IPS-11a (cell line): ENCODE measurements around the gene ODC1.
"Not testable (repeated sequence)": the region's sequence is repeated elsewhere in the genome, so short reads cannot be mapped to it uniquely, and the experiment has no call there.

ENCODE experiments used
- H3K4me3 ChIP-seq: one replicate; pipeline ENCODE4 v1.5.1; 2013; ENCODE audit warnings: low read depth, low read length, control low read depth

ODC1 gene

DNA sequence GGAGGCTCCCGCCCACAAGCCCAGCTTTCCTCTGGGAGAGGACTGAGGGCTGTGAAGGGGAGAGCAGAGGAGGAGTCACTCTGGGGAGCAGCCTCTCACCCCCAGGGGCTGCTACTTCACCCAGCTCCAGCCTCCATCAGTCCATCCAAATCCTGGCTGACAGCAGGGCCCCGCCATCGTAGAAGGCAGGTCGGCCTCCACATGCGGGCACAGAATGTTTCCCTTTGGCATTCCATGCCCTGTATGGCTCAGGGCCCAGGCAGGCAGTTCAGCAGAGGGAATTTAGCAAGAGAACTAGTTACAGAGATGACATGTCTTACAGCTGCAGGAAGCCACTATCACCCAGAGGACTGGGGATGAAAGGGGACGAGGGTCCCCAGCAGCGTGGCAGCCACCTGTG, 6.4 kb upstream of the ODC1 start:
- no peak overlapping the region for H3K4me3 ChIP-seq

- H3K4me3 ChIP-seq, result no peak overlapping the region
Measured at GRCh38 chr2:10453905-10454298, 5.8 kb upstream of the ODC1 start.

GRCh38 chr2:10452956-10453904, 5.1 kb upstream of the ODC1 start:
- H3K4me3 ChIP-seq, result no peak overlapping the region

GRCh38 chr2:10452312-10452711, 4.2 kb upstream of the ODC1 start:
- H3K4me3 ChIP-seq, result no peak overlapping the region

DNA sequence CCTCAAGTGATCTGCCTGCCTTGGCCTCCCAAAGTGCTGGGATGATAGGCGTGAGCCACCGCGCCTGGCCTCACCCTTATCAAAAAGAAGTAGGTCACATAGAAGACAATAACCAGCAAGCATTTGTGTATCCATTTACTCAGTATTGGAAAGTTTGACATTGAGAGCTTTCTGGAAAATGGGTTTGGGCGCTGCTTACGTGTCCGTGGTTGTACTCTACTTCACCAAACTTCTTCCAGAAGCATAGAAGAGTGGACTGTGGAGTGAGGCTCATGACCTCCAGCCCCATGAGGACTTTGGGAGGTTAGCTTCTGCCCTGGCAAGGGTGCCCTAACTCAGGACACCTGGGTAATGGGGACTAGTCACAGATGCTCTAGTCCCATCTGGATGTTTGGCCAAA, 3.7 kb upstream of the ODC1 start:
- H3K4me3 ChIP-seq, result no peak overlapping the region

DNA sequence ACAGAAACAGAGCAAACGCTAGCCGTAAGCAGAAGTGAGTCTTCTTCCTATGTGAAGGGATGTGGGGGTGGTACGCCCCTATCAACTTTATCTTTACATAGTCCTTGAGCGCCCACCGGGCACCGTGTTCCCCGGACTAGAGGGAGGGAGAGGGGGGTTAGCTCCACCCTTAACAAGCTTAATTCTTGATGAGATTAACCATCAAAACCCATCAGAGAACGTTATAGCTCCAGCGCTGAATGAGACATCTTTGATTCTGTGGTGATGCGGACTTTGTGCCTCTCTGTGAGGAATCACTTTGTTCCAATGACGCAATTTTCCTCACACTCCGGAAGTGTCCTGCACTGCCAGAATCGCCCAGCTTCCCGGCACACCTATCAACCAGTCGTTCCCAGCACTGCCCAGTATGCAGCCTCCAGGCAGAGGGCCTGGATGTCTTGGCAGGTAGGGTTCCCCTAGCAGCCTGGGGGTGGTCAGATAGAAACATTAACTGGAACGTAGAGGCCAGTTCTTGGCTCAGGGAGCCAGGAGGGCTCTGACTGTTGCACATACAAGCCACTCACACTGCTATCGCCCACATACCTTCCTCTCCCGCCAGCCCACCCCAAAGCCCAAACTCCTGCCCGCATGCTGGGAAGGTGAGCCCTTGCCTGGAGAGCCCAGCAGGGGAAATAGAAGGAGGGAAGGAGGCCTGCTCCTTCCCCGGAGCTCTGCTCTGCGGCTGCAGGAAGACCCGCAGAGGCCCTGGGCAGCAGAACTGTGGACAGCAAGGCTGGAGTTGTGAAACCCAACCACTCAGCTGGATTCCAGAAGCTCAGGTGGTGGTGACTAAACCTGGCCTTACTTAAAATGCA, 1.9 kb upstream of the ODC1 start:
- H3K4me3 ChIP-seq, result no peak overlapping the region

GRCh38 chr2:10449486-10449831, 1.3 kb upstream of the ODC1 start:
- no peak overlapping the region for H3K4me3 ChIP-seq

DNA sequence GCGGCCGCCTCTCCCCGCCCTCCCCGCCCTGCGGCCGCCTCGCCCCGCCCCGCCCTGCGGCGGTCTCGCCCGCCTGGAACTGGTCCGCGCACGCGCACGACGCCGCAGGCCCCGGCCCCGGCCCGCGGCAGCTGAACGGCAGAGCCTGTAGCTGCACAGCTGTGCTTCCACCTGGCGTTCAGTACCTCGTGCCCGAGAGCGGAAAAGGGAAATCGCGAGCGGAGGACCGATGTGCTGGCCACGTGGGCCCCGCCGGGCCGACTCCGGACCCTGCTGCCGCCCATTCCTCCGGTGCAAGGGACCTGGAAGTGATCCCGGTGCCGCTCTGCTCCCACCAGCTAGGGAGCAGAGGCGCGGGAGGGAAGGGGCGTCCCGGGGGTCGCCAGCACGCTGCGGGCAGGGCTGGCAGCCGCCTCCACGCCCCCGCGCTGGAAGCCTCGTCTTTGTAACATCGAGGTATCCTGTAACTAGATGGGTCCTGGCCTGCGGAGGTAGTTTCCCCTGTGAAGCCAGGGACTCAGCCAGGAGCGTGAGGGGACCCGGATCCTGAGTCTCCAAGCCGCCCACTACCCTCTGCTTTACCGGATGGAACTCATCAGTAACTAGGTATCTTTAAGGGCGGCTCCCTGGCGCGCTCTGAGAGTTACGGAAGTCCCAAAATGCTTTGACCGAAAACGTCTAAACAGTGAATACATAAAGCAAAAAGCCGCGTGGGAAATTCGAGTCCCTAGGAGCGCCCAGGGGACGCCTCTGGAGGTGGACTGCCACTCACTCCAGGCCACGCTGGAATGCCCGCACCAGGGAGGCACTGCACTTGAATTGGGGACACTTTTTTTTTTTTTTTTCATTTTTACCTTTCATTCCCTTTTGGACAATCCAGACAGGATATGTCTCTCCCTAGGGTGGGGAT, 704 bp upstream of the ODC1 start:
- peak overlapping the region; percentile 54 for H3K4me3 ChIP-seq

- peak overlapping the region; percentile 49 for H3K4me3 ChIP-seq
Measured at GRCh38 chr2:10447300-10447894, 730 bp downstream of the ODC1 start.

DNA sequence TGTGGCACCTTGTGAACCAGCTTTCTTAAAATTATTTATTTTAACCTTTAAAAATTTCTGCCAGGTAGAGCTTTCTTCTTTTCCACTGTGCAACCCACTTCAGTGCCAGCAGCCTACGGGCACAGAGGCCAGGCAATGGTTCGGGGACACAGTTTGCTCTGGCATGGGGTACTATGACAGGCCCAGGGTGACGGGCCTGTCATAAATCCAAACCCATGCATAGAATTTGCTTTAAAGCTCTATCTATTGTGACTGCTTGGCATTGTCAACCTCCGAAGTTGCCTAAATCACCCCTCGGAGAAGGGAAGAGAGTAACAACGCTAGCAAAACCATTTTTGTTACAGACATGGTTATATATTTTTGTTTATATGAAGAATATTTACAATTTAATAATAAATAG, 1.5 kb downstream of the ODC1 start:
- H3K4me3 ChIP-seq, result peak overlapping the region; percentile 49

GRCh38 chr2:10444463-10444862, 3.7 kb downstream of the ODC1 start:
- H3K4me3 ChIP-seq, result no peak overlapping the region

GRCh38 chr2:10442469-10443126, 5.5 kb downstream of the ODC1 start:
- not testable (repeated sequence) for H3K4me3 ChIP-seq

GRCh38 chr2:10441948-10442347, 6.2 kb downstream of the ODC1 start:
- no peak overlapping the region for H3K4me3 ChIP-seq

GRCh38 chr2:10440736-10441135, 7.4 kb downstream of the ODC1 start:
- H3K4me3 ChIP-seq, result no peak overlapping the region

DNA sequence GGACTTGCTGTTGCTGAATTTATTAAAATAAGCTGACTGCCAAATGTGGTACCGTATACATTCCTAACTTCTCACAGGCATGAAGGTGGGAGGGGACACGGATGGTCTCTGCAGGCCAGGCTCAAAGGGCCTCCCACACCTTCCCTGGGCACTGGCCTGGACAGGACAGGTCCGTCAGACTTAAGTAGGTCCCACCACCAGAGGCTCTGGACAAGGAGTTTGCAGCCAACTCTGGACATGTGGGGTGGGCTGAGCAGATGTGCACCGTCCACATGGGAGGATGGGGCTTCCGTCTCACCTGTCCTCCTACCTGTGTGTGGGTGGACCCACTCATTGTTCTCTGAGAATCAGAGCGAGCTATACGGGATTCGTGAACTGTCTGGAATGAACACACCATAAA, 8.2 kb downstream of the ODC1 start:
- no peak overlapping the region for H3K4me3 ChIP-seq

DNA sequence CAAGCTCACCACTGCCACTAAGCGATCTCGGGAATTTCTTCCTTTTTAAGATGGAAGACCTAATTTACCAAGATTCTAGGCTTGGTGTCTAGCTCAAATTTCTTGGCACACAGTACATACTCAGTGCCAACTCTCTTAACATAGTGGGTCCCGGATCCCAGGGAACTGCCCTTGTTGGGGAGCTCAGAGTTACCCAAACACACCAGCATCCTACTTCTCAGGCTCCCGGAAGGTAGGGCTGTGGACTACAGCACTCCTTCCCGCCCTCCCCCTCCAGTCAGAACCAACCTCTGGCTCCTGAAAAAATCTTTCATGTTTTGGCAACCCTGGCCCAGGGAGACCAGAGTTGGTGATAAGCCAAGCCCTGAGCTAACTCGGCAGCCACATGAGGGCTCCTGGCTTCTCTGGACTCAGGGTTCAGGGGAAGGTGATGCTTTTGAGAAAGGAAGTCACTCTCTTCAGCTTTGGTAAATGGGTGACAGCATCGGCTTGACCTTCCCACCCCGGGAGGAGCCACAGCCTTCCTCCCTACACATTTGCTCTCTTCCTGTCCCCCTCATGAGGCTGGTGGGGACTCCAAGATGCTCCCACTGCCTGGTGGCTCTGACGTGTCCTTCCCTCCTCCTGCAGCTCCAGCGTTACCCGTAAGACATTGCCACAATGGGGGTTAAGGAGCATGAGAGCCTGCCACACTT, 8.8 kb downstream of the ODC1 start:
- no peak overlapping the region for H3K4me3 ChIP-seq

GRCh38 chr2:10438688-10439087, 9.4 kb downstream of the ODC1 start:
- H3K4me3 ChIP-seq, result no peak overlapping the region

DNA sequence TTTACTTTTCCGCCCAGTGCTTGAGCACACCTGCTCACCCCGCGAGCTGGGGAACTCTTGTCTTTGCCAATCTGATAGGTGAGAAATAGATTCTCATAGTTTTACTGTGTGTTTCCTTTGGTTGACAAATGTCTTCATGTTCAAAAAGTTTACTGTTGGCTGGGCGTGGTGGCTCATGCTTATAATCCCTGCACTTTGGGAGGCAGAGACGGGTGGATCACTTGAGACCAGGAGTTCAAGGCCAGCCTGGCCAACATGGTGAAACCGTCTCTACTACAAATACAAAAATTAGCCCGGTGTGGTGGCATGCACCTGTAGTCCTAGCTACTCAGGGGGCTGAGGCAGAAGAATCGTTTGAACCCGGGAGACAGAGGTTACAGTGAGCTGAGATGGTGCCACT, 10.3 kb downstream of the ODC1 start:
- no peak overlapping the region for H3K4me3 ChIP-seq

- no peak overlapping the region for H3K4me3 ChIP-seq
Measured at GRCh38 chr2:10436583-10437110, 11.5 kb downstream of the ODC1 start.
